Stimulated activated naive CD4-positive, alpha-beta T cell treated with Interleukin-2 at 50 U/mL for 16 hours (primary cell): Measurements from ENCODE around the gene HOXC9.

Source experiments
- DNase-seq: peaks from one replicate; lab custom pipeline; 2025; lab: John Stamatoyannopoulos, UW

The HOXC9 gene

DNA sequence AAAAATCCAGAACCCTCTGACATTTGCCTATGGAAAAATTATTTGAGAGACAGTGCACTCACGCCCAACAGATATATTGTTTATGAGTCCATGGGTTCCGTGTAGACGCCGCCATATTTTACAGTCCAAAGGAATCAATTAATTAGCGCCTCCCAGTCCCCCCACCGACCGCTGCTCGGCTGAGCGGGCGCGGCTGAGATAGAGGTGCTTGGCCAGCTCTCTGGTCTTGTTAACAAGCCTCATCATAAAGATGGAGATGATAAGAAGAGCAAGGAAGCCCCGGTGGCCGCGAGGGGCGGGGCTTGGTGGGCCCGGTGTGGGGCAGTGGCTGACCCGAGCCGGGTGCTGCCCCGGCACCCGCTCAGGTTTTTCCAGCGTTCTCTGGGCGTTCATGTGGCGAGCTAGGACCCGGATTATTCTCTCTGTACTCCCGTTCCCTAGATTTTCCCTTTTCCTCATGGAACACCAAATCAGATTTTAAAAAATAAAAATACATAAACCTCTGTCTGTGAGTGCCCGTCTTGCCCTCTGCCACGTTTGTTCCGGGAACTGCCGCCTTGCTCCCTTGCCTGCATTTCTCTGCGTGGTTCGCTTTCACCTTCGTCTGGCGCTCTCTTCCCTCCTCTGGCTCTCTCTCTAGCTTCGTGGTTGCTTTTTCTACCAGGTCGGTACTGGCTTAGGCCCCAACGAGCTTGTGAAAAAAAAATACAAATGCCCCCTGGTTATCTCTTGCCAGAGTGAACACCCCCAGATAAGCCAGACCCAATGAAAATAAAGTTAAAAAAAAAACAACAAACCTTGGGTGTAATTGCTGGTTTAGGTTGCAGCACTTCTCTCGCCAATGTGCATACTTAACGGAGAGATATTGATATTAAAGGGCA lies 36.3 kb upstream of the HOXC9 start:
- no peak for DNase-seq

DNA sequence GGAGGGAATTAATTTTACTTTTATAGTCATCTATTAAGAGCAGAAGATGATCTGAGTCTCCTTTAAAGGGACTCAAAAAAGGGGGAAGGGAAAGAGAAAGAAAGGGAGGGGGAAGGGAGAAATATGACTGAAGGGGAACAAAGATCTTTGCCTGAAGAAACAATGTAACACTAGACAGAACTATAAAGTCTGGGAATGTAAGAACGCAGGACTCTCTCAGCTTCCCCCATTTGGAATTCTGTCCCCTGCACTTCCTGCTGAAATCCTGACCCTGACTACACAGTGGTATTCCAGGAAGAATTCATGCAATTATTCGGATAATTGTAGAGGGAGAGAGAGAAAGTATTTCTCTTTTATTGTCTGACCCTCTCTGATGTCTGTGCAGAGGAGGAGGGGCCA lies 35.6 kb upstream of the HOXC9 start:
- no peak for DNase-seq

DNA sequence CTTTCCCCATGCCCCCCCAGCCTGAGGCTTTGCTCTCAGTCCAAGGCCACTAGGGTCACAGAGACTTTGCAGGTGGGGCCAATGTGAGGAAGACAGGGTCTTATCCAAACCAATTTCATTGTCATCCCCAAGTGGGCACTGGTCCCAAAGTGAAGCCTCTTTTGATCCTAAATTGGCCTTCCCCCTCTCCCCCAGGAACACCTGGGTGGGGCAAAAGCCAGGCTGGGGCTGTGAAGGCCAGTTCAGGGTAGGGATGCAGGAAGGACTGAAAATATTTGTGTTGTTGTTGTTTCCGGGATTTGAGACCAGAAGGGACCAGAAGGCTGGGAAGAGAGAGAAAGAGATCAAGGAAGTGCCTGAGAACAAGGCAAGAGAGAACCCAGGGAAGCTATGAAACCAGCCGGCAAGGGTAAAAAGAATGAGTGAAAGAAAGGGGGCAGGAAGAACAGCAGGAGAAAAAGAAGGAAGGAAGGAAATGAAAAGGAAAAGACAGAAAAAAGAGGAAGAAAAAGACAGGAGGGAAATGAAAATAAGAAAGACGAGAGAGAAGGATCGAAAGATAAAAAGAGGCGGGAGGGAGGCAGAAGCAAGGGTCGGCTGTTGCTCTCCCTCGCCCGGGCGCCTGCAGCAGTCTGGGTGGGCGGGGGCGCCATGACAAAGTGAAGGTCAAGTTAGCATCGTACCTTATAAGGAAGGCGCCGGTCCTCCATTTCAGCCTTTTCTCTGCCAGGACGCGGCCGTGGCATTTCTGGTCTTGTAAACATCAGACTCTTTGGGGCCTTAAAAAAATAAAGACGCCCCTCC lies 34.5 kb upstream of the HOXC9 start:
- no peak for DNase-seq

DNA sequence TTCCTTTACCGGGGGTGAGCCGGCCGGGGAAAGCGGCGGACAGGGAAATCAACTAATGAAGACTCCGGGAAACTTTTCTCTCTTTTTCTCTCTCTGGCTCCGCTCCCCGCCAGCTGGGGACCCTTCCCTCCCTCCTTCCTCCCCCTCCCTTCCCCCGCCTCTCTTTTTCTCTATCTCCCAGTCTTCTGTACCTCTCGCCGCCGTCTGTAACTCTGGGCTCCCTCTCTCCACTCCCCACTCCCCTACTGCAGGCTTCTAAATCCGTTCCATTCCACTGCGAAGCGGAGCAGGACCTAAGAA lies 33.9 kb upstream of the HOXC9 start:
- no peak for DNase-seq

DNA sequence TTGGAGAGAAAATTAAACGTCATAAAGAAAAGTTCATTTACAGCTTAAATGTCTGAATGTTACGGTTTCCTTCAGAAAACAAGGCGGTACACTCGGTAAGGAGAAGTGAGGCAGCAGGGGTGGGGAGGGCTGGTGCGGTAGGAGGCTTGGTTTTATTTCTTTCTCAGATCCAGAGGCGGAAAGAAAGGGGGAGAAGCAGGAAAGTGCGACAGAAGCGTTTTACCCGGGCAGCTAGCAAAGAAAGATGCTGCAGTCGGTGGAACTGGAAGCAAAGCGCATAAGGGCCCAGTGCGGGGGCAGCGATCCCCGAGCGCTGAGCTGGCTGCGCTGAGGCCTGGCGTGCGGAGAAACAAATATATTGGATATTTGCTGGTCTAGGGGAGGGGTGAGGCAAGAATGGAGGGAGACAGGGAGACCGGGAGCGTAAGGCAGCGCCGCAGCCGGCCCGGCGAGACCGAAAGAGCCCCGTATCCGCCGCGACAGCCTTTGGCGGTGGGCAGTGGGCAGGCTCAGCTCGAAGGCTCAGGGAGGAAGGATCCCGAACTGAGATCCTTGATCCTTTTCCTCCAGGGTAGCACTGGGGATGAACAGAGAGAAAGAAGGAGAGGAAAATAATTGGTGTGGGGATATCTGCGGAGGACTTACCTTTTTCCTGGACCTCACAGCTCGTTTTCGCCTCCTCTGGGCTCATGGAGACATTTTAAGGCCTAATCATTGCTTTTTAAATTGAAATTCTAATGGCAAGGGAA lies 33.4 kb upstream of the HOXC9 start:
- no peak for DNase-seq

DNA sequence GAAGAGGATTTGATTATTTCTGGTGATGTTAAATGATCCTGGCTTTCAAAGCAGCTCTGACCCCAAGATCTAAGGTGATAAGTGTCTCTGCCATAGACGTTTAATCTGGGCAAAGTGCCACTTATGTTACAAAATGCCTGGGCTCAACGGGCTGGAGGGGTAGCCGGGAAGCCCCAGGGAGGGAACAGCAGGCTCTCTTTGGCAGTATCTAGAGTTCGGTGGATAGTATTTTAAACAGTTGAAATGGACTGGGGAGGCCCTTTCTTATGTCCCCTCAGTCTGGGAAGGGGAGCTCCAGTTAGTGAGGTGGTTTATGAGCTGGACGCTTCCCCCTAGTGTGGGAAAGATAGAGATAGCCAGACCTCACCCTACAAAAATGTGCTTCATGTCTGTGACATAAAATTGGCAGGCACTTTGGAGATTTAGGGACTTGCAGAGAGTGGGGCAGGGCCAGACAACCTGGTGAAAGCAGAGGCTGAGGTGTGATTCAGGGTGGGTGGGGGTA lies 32.5 kb upstream of the HOXC9 start:
- no peak for DNase-seq

DNA sequence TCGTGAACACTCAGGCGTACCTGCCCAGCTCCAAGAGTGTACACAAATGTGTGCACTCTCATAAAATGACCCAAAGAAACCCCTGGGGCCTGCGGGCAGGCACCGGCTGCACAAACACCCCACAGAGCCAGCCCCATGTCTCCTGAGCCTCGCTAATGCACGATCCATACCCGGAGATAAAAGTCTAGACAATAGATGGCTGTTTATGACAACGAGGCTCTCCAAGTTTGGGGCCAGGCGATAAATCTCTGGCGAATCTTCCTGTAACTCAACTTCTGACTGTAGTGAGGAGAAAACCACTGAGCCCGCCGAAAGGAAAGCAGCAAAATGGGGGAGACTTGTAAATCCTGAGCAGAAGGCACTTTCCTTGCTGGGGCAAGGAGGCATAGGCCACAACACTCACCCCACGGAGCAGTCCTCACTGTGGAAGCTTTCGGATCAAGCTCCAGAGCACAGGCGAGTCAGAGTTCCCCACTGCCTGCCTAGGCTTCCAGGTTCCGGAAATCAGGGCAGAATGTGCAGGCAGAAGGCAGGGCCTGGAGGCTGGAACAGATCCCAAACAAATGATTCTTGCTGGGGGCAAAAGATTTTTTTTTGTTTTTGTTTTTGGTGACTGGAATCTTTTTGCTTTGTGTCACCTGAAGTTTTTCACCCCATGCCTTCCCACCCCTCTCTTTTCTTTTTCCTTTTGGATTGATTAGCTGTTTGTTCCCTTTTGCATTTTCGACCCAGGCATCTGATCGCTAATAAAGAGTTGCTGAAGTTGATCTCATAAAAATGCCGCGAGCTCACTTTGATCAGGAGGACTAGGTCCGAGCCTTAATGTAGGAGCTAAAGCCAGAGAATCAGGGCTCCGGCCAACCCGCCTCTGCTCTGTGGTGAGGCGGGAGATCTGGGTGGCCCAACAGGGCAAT lies 31.5 kb upstream of the HOXC9 start:
- DNase-seq: no peak

DNA sequence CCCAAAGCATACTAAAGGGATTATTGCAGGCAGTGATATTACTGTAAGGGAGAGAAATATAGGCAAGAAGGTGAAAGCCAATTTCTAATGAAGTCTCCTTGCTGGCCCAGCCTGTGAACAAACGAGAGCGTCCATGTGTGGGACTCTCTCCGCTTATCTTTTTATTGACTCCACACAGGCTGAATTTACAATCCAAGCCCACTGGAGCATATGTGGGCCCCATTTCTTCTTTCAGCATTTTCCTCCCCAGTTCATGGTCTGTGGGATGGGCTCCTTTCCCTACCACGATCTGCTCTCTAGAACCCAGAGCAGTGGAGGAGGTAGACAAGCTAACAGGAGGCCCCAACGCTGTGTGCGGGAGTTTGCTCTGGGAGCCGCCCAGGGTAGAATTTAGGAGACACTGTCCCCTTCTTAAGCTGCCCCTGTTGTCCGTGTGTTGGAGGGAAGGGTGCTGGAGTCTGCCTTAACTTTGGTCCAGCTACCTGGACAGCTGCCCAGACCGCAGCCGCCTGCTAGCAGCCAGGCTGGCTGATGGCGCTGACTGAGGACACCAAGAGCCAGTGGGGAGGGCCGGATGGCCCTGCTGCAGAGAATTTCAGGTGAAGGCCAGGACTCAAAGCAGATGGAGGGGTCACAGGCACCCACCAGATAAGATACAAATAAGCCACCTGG lies 30.2 kb upstream of the HOXC9 start:
- no peak for DNase-seq

DNA sequence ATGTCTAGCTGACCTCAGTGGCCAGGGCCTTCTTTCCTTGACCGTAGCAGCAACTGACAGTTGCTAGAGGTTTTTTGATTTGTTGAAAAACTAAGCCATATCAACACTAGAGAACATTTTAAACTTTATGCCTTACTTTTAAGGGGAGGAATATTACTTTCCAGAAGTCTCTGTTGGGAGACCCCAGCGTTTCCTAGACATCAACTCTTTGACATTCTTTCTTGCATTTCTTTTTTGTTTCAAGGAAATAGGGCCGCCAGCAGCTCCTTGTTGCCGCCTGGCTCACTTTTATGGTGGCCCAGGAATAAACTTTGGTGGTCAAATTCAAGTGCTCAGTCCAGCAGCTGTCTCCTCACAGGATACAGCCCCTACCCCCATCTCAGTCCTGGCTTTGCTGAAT lies 29.5 kb upstream of the HOXC9 start:
- no peak for DNase-seq

DNA sequence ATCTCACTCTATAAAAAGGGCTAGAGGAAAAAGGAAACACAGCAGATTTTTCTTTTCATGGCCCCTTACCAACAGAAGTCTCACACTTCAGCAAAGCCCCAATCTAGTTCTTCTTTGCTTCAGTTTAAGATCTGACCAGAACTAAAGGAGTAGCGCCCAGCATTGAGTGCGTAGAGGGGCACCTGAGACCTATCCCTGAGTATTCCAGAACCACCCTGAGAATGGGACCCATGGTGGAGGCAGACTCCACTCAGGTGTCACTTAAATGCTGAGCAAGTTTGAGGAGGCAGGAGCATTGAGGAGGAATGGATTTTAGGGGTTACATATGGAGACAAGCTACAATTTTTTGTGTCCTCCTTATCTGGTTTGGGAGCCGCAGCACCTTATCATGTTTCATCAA lies 28.8 kb upstream of the HOXC9 start:
- no peak for DNase-seq

DNA sequence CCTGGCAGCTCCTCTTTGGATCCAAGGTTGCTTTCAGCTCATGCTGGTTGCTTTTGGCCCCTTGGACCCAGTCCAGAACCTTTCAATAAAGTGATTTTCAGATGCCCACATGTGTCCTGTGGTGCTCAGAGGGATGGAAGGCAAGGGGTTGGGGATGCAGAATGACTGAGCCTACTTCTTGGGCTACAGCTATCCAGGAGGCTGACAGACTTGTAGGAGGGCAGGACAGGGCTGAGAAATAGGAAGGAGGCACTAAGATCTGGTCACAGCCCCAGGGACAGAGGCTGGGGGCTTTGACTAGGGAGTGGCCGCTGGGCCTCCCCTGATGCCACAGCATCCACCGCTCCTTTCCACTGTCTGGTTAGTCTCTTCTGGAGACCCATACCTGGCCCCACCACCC lies 28.3 kb upstream of the HOXC9 start:
- DNase-seq: no peak

DNA sequence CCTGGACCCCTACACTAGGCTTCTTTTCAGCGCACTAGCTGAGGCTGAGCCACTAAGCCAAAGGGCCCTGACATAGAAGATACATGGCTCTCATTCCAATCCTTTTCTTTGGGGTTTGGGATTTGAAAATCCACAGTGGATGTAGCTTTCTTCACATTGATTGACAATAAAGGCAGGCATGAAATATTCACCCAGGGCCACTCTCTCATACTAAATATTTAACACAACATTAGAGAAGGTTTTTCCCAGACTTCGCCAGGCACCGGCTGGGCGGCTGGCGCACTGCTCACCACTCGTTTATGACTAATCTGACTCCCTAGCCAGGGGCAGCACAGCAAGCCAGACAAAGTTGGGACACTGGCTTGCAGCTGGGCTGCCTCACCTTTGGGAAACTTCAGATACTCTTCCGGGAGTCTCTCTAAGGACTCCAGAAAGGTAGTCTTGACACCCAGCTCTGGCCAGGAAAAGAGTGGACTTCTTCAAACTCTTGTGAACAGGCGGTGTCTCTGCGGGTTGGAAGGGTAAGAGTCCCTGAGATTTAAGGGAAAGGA lies 27.7 kb upstream of the HOXC9 start:
- no peak for DNase-seq

DNA sequence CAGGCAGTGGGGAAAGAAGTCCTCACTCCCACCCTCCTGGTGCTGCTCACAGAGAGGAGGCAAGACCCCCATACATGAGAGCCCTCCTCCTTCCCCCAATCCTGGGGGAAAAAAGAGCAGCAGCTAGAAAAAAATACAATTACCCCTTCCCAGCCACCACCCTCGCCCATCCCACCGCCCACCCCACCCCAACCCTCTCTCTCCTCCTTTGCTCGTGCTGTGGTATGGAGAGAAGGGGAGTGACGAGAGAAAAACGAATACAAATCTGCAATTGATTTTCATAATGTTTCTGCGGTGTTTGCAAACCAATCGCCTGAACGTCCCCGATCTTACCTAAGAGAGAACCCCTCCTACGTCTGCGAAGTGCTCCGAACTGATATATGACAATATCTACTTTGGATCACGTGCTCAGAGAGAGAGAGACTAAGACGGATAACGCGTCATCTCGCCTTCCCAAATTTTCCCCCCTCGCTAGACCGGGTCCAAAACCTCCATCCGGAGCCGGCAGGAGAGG lies 27.2 kb upstream of the HOXC9 start, which contains the start of gene HOXC11:
Gene HOXC11 (plus strand): TSS at position 405 of the 514 bp plus-strand sequence. CDS start 116 bp downstream, outside the sequence.
- no peak for DNase-seq

DNA sequence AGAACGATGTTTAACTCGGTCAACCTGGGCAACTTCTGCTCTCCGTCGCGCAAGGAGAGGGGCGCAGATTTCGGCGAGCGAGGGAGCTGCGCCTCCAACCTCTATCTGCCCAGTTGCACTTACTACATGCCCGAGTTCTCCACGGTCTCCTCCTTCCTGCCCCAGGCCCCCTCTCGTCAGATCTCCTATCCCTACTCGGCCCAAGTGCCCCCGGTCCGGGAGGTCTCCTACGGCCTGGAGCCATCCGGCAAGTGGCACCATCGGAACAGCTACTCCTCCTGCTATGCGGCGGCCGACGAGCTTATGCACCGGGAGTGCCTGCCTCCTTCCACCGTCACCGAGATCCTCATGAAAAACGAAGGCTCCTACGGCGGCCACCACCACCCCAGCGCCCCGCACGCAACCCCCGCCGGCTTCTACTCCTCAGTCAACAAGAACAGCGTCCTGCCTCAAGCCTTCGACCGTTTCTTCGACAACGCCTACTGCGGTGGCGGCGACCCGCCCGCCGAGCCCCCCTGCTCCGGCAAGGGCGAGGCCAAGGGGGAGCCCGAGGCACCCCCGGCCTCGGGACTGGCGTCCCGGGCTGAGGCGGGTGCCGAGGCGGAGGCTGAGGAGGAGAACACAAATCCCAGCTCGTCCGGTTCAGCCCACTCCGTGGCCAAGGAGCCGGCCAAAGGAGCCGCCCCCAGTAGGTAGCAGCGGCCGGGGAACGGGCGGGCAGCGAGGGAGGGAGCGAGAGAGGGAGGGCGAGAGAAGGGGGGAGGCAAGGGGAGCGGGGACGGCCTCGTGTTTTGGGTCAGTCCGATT lies 26.5 kb upstream of the HOXC9 start:
- DNase-seq: no peak

DNA sequence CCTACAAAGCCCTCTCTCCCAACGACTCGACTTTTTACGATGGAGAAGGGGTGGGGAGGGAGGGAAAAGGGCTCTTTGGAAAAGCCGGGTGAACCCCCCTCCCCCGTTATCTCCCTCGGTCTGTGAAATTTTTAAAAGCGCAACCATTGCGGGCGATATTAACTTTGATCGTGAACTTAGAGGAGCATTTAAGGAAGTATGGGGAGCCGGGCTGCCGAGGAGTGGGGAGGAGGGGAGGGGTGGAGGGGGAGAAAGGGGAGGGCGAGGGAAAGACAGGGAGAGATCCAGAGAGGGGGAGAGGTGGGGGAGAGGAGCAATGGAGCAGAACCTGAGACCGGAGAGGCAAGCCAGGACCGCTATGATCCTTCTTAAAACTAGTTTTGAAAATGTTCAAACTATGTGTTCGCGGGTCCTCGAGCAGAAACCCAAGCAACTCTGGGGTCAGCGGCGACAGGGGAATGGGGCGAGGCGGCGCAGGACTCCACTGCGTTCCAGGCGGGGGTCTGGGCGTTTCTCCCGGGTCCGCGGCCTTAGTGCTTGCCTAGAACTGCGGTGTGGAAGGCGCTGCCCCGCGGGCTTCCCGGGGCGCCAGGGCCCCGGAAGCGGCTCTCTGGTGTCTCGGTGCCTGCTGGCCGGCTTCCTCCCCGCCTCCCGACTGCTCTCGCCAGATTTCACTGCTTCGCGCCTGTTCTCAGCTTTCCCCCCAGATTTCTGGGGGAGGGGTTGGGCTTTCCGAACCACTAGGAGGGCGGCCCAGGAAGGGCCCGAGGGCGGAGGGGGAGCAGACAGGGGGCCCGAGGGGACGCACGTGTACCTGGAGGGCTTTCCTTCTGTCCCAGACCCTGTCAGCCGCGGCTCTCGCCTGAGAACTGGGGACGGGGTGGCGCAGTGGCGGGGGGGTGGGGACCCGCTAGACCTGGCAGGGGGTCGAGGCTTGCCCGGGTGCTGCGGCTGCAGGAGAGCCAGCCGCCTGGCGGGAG lies 25.6 kb upstream of the HOXC9 start, which contains the start of gene HOTAIR:
Gene HOTAIR (minus strand): TSS at position 871 of the 980 bp plus-strand sequence.
- no peak for DNase-seq

DNA sequence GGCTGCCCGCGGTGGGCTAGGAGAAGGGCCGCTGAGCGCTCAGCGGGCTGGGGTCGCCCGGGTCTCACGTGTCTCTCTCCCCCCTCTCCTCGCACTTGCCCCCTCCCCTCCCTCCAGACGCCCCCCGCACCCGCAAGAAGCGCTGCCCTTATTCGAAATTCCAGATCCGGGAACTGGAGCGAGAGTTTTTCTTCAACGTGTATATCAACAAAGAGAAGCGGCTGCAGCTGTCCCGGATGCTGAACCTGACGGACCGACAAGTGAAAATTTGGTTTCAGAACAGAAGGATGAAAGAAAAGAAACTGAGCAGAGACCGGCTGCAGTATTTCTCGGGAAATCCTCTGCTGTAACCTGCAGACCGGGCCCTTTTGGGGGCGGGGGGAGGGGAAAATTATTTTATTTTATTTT lies 24.9 kb upstream of the HOXC9 start:
- DNase-seq: no peak

DNA sequence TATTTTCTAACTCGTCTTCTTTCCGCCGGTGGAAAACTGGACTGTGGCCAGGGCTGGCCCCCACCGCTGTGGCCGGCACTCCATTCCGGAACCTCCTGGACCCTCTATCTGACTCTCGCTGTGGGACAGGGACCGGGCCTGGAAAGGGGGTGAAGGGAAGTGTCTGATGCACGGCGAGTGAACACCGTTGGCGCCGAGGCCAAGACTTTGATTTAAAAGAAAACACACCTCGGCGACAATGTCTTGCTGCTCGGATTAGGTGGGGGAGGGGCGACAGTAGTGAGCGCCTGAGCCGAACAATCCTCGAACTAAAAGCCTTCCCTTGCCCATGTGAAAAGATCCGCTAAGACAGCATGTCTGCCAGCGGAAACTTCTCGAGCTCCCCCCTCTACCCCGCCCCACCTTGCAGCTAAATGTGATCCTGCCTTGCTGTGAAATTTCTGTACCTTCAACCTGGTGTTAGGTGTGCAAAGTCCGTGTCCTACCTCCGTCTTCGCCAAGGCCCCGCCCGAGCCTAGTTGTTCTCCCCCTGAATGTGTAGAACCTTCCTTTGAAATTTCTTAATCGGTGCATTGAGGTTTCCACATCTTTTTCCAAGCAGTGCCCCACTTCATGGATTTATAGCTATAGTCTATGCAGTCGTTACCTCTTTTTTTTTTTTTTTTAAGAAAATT lies 24.3 kb upstream of the HOXC9 start:
- no peak for DNase-seq
